Ishikawa (cell line): ENCODE data around the gene ZBTB47.

Source experiments
- CEBPB ChIP-seq: IDR thresholded peaks from 2 replicates; pipeline ENCODE4 v1.6.1; 2012
- CREB1 ChIP-seq: IDR thresholded peaks from 2 replicates; pipeline ENCODE4 v1.6.1; 2012; ENCODE audit warnings: low read depth
- EGR1 ChIP-seq: IDR thresholded peaks from 2 replicates; pipeline ENCODE4 v1.6.1; 2012
- EP300 ChIP-seq: IDR thresholded peaks from 2 replicates; pipeline ENCODE4 v1.6.1; 2012; ENCODE audit warnings: borderline replicate concordance
- FOXM1 ChIP-seq: IDR thresholded peaks from 2 replicates; pipeline ENCODE4 v1.6.1; 2012; ENCODE audit warnings: low read depth, borderline replicate concordance
- MAX ChIP-seq: IDR thresholded peaks from 2 replicates; pipeline ENCODE4 v1.6.1; 2012
- NFIC ChIP-seq: IDR thresholded peaks from 2 replicates; pipeline ENCODE4 v1.6.1; 2012
- RAD21 ChIP-seq: IDR thresholded peaks from 2 replicates; pipeline ENCODE4 v1.6.1; 2012; ENCODE audit warnings: low read depth
- REST ChIP-seq: IDR thresholded peaks from 2 replicates; pipeline ENCODE4 v1.6.1; 2012; ENCODE audit warnings: low read depth, mild to moderate bottlenecking
- TAF1 ChIP-seq: IDR thresholded peaks from 2 replicates; pipeline ENCODE4 v1.6.1; 2012; ENCODE audit warnings: low read depth, mild to moderate bottlenecking
- TCF12 ChIP-seq: IDR thresholded peaks from 2 replicates; pipeline ENCODE4 v1.6.1; 2012; ENCODE audit warnings: low read depth
- TEAD4 ChIP-seq: IDR thresholded peaks from 2 replicates; pipeline ENCODE4 v1.6.1; 2012
- USF1 ChIP-seq: IDR thresholded peaks from 2 replicates; pipeline ENCODE4 v1.6.1; 2012
- YY1 ChIP-seq: IDR thresholded peaks from 2 replicates; pipeline ENCODE4 v1.6.1; 2012; ENCODE audit warnings: low read depth
- ZBTB7A ChIP-seq: IDR thresholded peaks from 2 replicates; pipeline ENCODE4 v1.6.1; 2012; ENCODE audit warnings: low read depth

Gene ZBTB47

GRCh38 chr3:42673082-42673481, 19.6 kb downstream of the ZBTB47 start:
- TF ChIP-seq MAX: no peak
- TF ChIP-seq REST: no peak
- no peak for TF ChIP-seq NFIC
- no peak for TF ChIP-seq CREB1
- no peak for TF ChIP-seq ZBTB7A
- no peak for TF ChIP-seq FOXM1
- no peak for TF ChIP-seq USF1
- TF ChIP-seq TAF1: no peak
- TF ChIP-seq CEBPB: no peak
- TF ChIP-seq EP300: no peak
- no peak for TF ChIP-seq YY1
- TF ChIP-seq TCF12: no peak
- no peak for TF ChIP-seq EGR1
- TF ChIP-seq TEAD4: no peak
- TF ChIP-seq RAD21: no peak

- no peak for TF ChIP-seq USF1
- TF ChIP-seq MAX: no peak
- TF ChIP-seq TAF1: no peak
- TF ChIP-seq EP300: no peak
- no peak for TF ChIP-seq ZBTB7A
- no peak for TF ChIP-seq NFIC
- TF ChIP-seq FOXM1: no peak
- no peak for TF ChIP-seq CEBPB
- no peak for TF ChIP-seq TCF12
- no peak for TF ChIP-seq YY1
- TF ChIP-seq CREB1: no peak
Measured at GRCh38 chr3:42674146-42674545, 20.6 kb downstream of the ZBTB47 start.

GRCh38 chr3:42675909-42676308, 22.4 kb downstream of the ZBTB47 start:
- TF ChIP-seq NFIC: no peak
- no peak for TF ChIP-seq YY1
- TF ChIP-seq RAD21: no peak
- TF ChIP-seq TEAD4: no peak
- TF ChIP-seq CEBPB: no peak
- TF ChIP-seq EGR1: no peak
- no peak for TF ChIP-seq REST
- TF ChIP-seq TAF1: no peak
- TF ChIP-seq EP300: no peak
- TF ChIP-seq FOXM1: no peak
- TF ChIP-seq TCF12: no peak
- TF ChIP-seq USF1: no peak
- no peak for TF ChIP-seq CREB1
- TF ChIP-seq MAX: no peak
- no peak for TF ChIP-seq ZBTB7A

- TF ChIP-seq USF1 (no peak), YY1 (no peak), ZBTB7A (no peak), TEAD4 (no peak), MAX (no peak), TCF12 (no peak)
Measured at GRCh38 chr3:42678447-42678846, 24.9 kb downstream of the ZBTB47 start.

GRCh38 chr3:42680271-42680670, 26.8 kb downstream of the ZBTB47 start:
- TF ChIP-seq RAD21 (no peak), TEAD4 (no peak), FOXM1 (no peak), CREB1 (no peak), ZBTB7A (no peak), CEBPB (no peak), TCF12 (no peak), USF1 (no peak), TAF1 (no peak), YY1 (no peak), NFIC (no peak), EGR1 (no peak), REST (no peak), EP300 (no peak)
